HepG2 (cell line): ENCODE results near the gene NT5DC4. TPM values are rescaled to one million over a fixed set of nuclear protein-coding genes. Genes with fewer than 3 reads are reported as not detected.

ENCODE experiments used
- ATAC-seq: fragments of 200-7000 bp; cut with Tn5 transposase; 3 replicates; pipeline ENCODE4 v1.9.1; 2020; ENCODE audit warnings: mild to moderate bottlenecking, moderate library complexity
- BruUV-seq: library from RNA; stranded (reverse); fragments of 400-500 nt; replicated peaks from 2 replicates; lab custom pipeline; 2021; lab: Mats Ljungman, UMichigan
- CTCF ChIA-PET: fragments of 300-600 bp; formaldehyde crosslinking; extraction: SDS; loops from one replicate; lab custom pipeline; 2021; ENCODE audit warnings: low total read pairs, inconsistent platforms, low intra/inter-chr PET ratio; lab: Yijun Ruan, JAX
- POLR2A ChIA-PET: fragments of 350-600 bp; sonication (Branson Sonifier 250); formaldehyde crosslinking; loops from one replicate; lab custom pipeline; 2020; ENCODE audit warnings: antibody characterized with exemption, inconsistent platforms; lab: Yijun Ruan, JAX
- DNase-seq: peaks from one replicate; pipeline ENCODE4 v3.0.0-alpha.2; 2015; ENCODE audit warnings: low spot score
- FAIRE-seq: peaks from 3 replicates; lab custom pipeline; 2011; peaks lifted over from hg19 to GRCh38; lab: Jason Lieb, UNC
- H2AFZ ChIP-seq: one replicate; pipeline ENCODE4 v1.6.1; 2011; ENCODE audit warnings: low read length, inconsistent platforms
- H3K27ac ChIP-seq: fragments of 300-600 bp; 3 replicates; pipeline ENCODE4 v1.8.0; 2011; ENCODE audit warnings: mixed run types, mild to moderate bottlenecking, mixed read lengths, low read length, inconsistent platforms; ENCODE audit not compliant: insufficient read depth; ENCODE audit errors: extremely low read length
- H3K27me3 ChIP-seq, 2 experiments: fragments of 200-600 bp in 1 of 2; 2 replicates in 1 of 2; 3 replicates in 1 of 2; pipeline versions ENCODE4 v1.6.0 to v1.8.0; 2011; ENCODE audit warnings: low read length in 2 of 2, mild to moderate bottlenecking in 2 of 2, moderate library complexity in 2 of 2, inconsistent platforms in 1 of 2; ENCODE audit not compliant: insufficient read depth in 2 of 2, control insufficient read depth in 1 of 2
- H3K36me3 ChIP-seq, 2 experiments: fragments of 200-600 bp in 1 of 2; replicated peaks in 1 of 2; 2 replicates in 1 of 2; 3 replicates in 1 of 2; pipeline versions ENCODE4 v1.5.1 to v1.8.0; 2011; ENCODE audit warnings: low read length in 2 of 2, inconsistent platforms in 1 of 2; ENCODE audit not compliant: insufficient read depth in 2 of 2, control insufficient read depth in 1 of 2
- H3K4me1 ChIP-seq: 2 replicates; pipeline ENCODE4 v1.5.1; 2012; ENCODE audit warnings: low read length, inconsistent platforms; ENCODE audit not compliant: insufficient read depth
- H3K4me2 ChIP-seq: 2 replicates; pipeline ENCODE4 v1.6.0; 2011; ENCODE audit warnings: low read depth, low read length, inconsistent platforms
- H3K4me3 ChIP-seq, 3 experiments: fragments of 200-600 bp in 1 of 3; sonication (generic), shearing (Covaris generic) in 1 of 3; replicated peaks in 1 of 3; 2 replicates each; pipeline ENCODE4 v1.5.1; 2011 to 2016; ENCODE audit warnings: low read length in 3 of 3, inconsistent platforms in 2 of 3, low read depth in 2 of 3, mild to moderate bottlenecking in 2 of 3, control low read depth in 1 of 3, mixed read lengths in 1 of 3; ENCODE audit not compliant: insufficient read depth in 1 of 3
- H3K79me2 ChIP-seq: one replicate; pipeline ENCODE4 v1.6.1; 2011; ENCODE audit warnings: low read length, inconsistent platforms; ENCODE audit not compliant: insufficient read depth
- H3K9ac ChIP-seq: 2 replicates; pipeline ENCODE4 v1.6.0; 2011; ENCODE audit warnings: mild to moderate bottlenecking, low read depth, low read length, inconsistent platforms; ENCODE audit not compliant: insufficient read depth
- H3K9me3 ChIP-seq: 2 replicates; pipeline ENCODE4 v1.5.1; 2012; ENCODE audit warnings: mild to moderate bottlenecking, low read length
- H4K20me1 ChIP-seq: 2 replicates; pipeline ENCODE4 v1.6.0; 2011; ENCODE audit warnings: inconsistent platforms, mild to moderate bottlenecking, low read length, moderate library complexity; ENCODE audit not compliant: insufficient read depth
- CSRNP1 ChIP-seq: sonication (generic); formaldehyde crosslinking; IDR thresholded peaks from 2 replicates; pipeline ENCODE4 v1.8.1; 2023; ENCODE audit warnings: mild to moderate bottlenecking, missing genetic modification reagents
- POLR2G ChIP-seq: fragments of 200-400 bp; formaldehyde crosslinking; IDR thresholded peaks from 2 replicates; pipeline ENCODE4 v1.6.1; 2018; ENCODE audit warnings: mild to moderate bottlenecking, low read depth, low read length, moderate library complexity
- TAF1 ChIP-seq: sonication (generic); formaldehyde crosslinking; IDR thresholded peaks from 2 replicates; pipeline ENCODE4 v1.4.0; 2020; ENCODE audit warnings: missing genetic modification reagents
- ZIK1 ChIP-seq: sonication (generic); formaldehyde crosslinking; IDR thresholded peaks from 2 replicates; pipeline ENCODE4 v1.5.0; 2020; ENCODE audit warnings: mild to moderate bottlenecking, low read depth, missing genetic modification reagents, borderline replicate concordance
- ZNF121 ChIP-seq: sonication (generic); formaldehyde crosslinking; IDR thresholded peaks from 2 replicates; pipeline ENCODE4 v1.5.0; 2020; ENCODE audit warnings: mild to moderate bottlenecking, missing genetic modification reagents
- ZNF30 ChIP-seq: sonication (generic); formaldehyde crosslinking; IDR thresholded peaks from 2 replicates; pipeline ENCODE4 v1.5.0; 2020; ENCODE audit warnings: mild to moderate bottlenecking, missing genetic modification reagents
- ZNF331 ChIP-seq: sonication (generic); formaldehyde crosslinking; IDR thresholded peaks from 2 replicates; pipeline ENCODE4 v1.4.0; 2020; ENCODE audit warnings: missing genetic modification reagents
- ZNF619 ChIP-seq: sonication (generic); formaldehyde crosslinking; IDR thresholded peaks from 2 replicates; pipeline ENCODE4 v1.4.0; 2020; ENCODE audit warnings: mild to moderate bottlenecking, missing genetic modification reagents
- ZNF772 ChIP-seq: sonication (generic); formaldehyde crosslinking; IDR thresholded peaks from 2 replicates; pipeline ENCODE4 v1.5.0; 2020; ENCODE audit warnings: mild to moderate bottlenecking, missing genetic modification reagents
- ZSCAN31 ChIP-seq: sonication (generic); formaldehyde crosslinking; IDR thresholded peaks from 2 replicates; pipeline ENCODE4 v1.5.0; 2020; ENCODE audit warnings: low read depth, mild to moderate bottlenecking, missing genetic modification reagents
- WGBS: methylation state at CpG from one replicate; pipeline ENCODE4 v1.1.6; 2017; ENCODE audit warnings: low lambda C conversion rate; 5-methylcytosine and 5-hydroxymethylcytosine counted together
- in situ Hi-C: cut with HindIII; loops from 2 replicates; pipeline ENCODE4 v1.10.0; 2017; ENCODE audit warnings: low pct_unique_long_range_greater_than_20kb; ENCODE audit not compliant: extremely low pct_ligation_motif_present
- intact Hi-C: fragments of 100-400 bp; cut with micrococcal nuclease; formaldehyde crosslinking; loops from one replicate; pipeline ENCODE4 v1.10.0; 2022; ENCODE audit not compliant: unreplicated experiment
- polyA plus RNA-seq, 8 experiments: library from polyadenylated mRNA; depleted of rRNA in 3 of 8; stranded (reverse) in 7 of 8; unstranded in 1 of 8; fragments of >200 nt; fragmentation: Illumina TruSeq in 4 of 8; extraction: Trizol in 4 of 8; gene quantifications; 2 replicates each; pipeline versions ENCODE4 v1.2.1 to v1.2.3, GENCODE V29; 2011 to 2016; ENCODE audit warnings: low read depth in 4 of 8, missing spikeins in 1 of 8, mixed read lengths in 1 of 8; ENCODE audit not compliant: insufficient read depth in 1 of 8
- total RNA-seq, 5 experiments: library from RNA; depleted of rRNA; stranded (reverse); fragments of >200 nt; fragmentation: Illumina TruSeq; extraction: Trizol; gene quantifications; 2 replicates each; pipeline ENCODE4 v1.2.3, GENCODE V29; 2016; ENCODE audit warnings: low read depth in 1 of 5
- TF ChIP-seq, protein P1 (sequence below): sonication (generic); formaldehyde crosslinking; IDR thresholded peaks from 2 replicates; pipeline ENCODE4 v1.9.0; 2021; ENCODE audit warnings: missing genetic modification reagents, borderline replicate concordance

NT5DC4 gene
- total and polyA plus RNA-seq, 2 of the 13 experiments (the other 11 are each of a cell fraction or from before 2014, with no cell fraction given) = 0.04 to 4.2 TPM

GRCh38 chr2:112726487-112727190 is 5.8 kb downstream of the NT5DC4 start (continued):
- TF ChIP-seq, protein P1, sequence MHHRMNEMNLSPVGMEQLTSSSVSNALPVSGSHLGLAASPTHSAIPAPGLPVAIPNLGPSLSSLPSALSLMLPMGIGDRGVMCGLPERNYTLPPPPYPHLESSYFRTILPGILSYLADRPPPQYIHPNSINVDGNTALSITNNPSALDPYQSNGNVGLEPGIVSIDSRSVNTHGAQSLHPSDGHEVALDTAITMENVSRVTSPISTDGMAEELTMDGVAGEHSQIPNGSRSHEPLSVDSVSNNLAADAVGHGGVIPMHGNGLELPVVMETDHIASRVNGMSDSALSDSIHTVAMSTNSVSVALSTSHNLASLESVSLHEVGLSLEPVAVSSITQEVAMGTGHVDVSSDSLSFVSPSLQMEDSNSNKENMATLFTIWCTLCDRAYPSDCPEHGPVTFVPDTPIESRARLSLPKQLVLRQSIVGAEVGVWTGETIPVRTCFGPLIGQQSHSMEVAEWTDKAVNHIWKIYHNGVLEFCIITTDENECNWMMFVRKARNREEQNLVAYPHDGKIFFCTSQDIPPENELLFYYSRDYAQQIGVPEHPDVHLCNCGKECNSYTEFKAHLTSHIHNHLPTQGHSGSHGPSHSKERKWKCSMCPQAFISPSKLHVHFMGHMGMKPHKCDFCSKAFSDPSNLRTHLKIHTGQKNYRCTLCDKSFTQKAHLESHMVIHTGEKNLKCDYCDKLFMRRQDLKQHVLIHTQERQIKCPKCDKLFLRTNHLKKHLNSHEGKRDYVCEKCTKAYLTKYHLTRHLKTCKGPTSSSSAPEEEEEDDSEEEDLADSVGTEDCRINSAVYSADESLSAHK (CRISPR knock-in tag) = no peak
- TF ChIP-seq ZNF121 (CRISPR knock-in tag) (peak; percentile 40; the same call in 1 of the 2 replicates), ZNF331 (CRISPR knock-in tag) (peak; percentile 87; the same call in 1 of the 2 replicates)

- H4K20me1 ChIP-seq = no peaks in the 10 kb centered on the region
- intact Hi-C loops = loop anchor here (5.0 to 10.0 kb wide), 2 partner anchors 245 to 463 kb away; partner anchors contain the start of gene TTL
- peaks cover 0 to 1% of the 10 kb centered on the region in 2 experiments; a peak in 1 of 5 replicates for H3K27me3 ChIP-seq
- no peaks in the 10 kb centered on the region for H3K36me3 ChIP-seq
- DNase-seq (no peak), ATAC-seq (no peak), FAIRE-seq (no peak)
- H3K27ac ChIP-seq = no peak overlapping the region
- no peak overlapping the region for H3K9ac ChIP-seq
- H3K79me2 ChIP-seq = no peaks in the 10 kb centered on the region
- H3K4me1 ChIP-seq = peaks cover 23% of the 10 kb centered on the region
- ChIA-PET CTCF (interaction anchor here (1.1 to 5.8 kb wide), 5 partner anchors 35 to 145 kb away, joined by 3 to 113 read pairs (median 5); no protein-coding TSS in a partner anchor), POLR2A (interaction anchor here (1.6 to 3.0 kb wide), 3 partner anchors 13 to 100 kb away, joined by 4 to 11 read pairs (median 5); no protein-coding TSS in a partner anchor)
- no peak overlapping the region for H3K4me2 ChIP-seq
- no peaks in the 10 kb centered on the region for H3K9me3 ChIP-seq
- H3K4me3 ChIP-seq = no peak overlapping the region
- in situ Hi-C loops = no loop called here
- H2AFZ ChIP-seq = no peak overlapping the region
- 80% methylated on average over 19 of the region's 19 CpGs for WGBS
- no TSS peak for BruUV-seq
- no peak for TF ChIP-seq POLR2G
- TF ChIP-seq ZNF619 (CRISPR knock-in tag) = no peak
- no peak for TF ChIP-seq TAF1 (CRISPR knock-in tag)
- no peak for TF ChIP-seq CSRNP1 (CRISPR knock-in tag)
- TF ChIP-seq ZNF30 = no peak
- no peak for TF ChIP-seq ZNF772
- no peak for TF ChIP-seq ZIK1 (CRISPR knock-in tag)
- TF ChIP-seq ZSCAN31 = no peak
Measured at GRCh38 chr2:112727276-112728028, 6.6 kb downstream of the NT5DC4 start.
